HepG2 (cell line): ENCODE measurements around the gene LRRC73. TPM values are rescaled to one million over a fixed set of nuclear protein-coding genes. Genes with fewer than 3 reads are reported as not detected.

Experiments used
- ATF7-NPFF ChIP-seq: sonication (generic); formaldehyde crosslinking; IDR thresholded peaks from 2 replicates; pipeline ENCODE4 v1.8.1; 2023; ENCODE audit warnings: mild to moderate bottlenecking, low read depth, missing genetic modification reagents, moderate library complexity
- CENPBD1 ChIP-seq: sonication (generic); formaldehyde crosslinking; IDR thresholded peaks from 2 replicates; pipeline ENCODE4 v1.8.0; 2022; ENCODE audit warnings: missing genetic modification reagents, low read depth, mild to moderate bottlenecking, borderline replicate concordance
- ELF3 ChIP-seq: IDR thresholded peaks from 2 replicates; pipeline ENCODE4 v1.6.1; 2016; ENCODE audit warnings: missing genetic modification reagents, missing compliant biosample characterization
- HDAC6 ChIP-seq: fragments of 200-600 bp; sonication (generic); IDR thresholded peaks from 2 replicates; pipeline ENCODE4 v1.7.0; 2017; ENCODE audit warnings: mild to moderate bottlenecking, antibody characterized with exemption, low read length, low read depth
- MAFF ChIP-seq: IDR thresholded peaks from 2 replicates; pipeline ENCODE4 v1.6.1; 2011; ENCODE audit warnings: low read depth, low read length, improper control_type of control experiment
- PRDM4 ChIP-seq: sonication (generic); formaldehyde crosslinking; IDR thresholded peaks from 2 replicates; pipeline ENCODE4 v1.9.0; 2021; ENCODE audit warnings: missing genetic modification reagents, borderline replicate concordance
- SCMH1 ChIP-seq: sonication (generic); formaldehyde crosslinking; IDR thresholded peaks from 2 replicates; pipeline ENCODE4 v1.9.0; 2021; ENCODE audit warnings: missing genetic modification reagents, mild to moderate bottlenecking, borderline replicate concordance
- ZHX2 ChIP-seq, 2 experiments: sonication (generic) in 1 of 2; formaldehyde crosslinking in 1 of 2; IDR thresholded peaks; 2 replicates each; pipeline versions ENCODE4 v1.6.1 to v1.9.0; 2014 to 2022; ENCODE audit warnings: antibody characterized with exemption in 1 of 2, borderline replicate concordance in 1 of 2, inconsistent platforms in 1 of 2, low read depth in 1 of 2, missing genetic modification reagents in 1 of 2
- ZNF18 ChIP-seq: sonication (generic); formaldehyde crosslinking; IDR thresholded peaks from 2 replicates; pipeline ENCODE4 v1.8.0; 2022; ENCODE audit warnings: mild to moderate bottlenecking, missing genetic modification reagents; ENCODE audit not compliant: insufficient replicate concordance
- ZNF251 ChIP-seq: sonication (generic); formaldehyde crosslinking; IDR thresholded peaks from 2 replicates; pipeline ENCODE4 v1.9.0; 2021; ENCODE audit warnings: mild to moderate bottlenecking, missing genetic modification reagents
- ZNF34 ChIP-seq: sonication (generic); formaldehyde crosslinking; IDR thresholded peaks from 2 replicates; pipeline ENCODE4 v1.4.0; 2020; ENCODE audit warnings: mild to moderate bottlenecking, missing genetic modification reagents, borderline replicate concordance
- ZNF563 ChIP-seq: sonication (generic); formaldehyde crosslinking; IDR thresholded peaks from 2 replicates; pipeline ENCODE4 v1.8.0; 2022; ENCODE audit warnings: mild to moderate bottlenecking, moderate library complexity, missing genetic modification reagents
- ZNF773 ChIP-seq: sonication (generic); formaldehyde crosslinking; IDR thresholded peaks from 2 replicates; pipeline ENCODE4 v1.4.0; 2020; ENCODE audit warnings: missing genetic modification reagents, borderline replicate concordance
- ZNF879 ChIP-seq: sonication (generic); formaldehyde crosslinking; IDR thresholded peaks from 2 replicates; pipeline ENCODE4 v1.8.1; 2023; ENCODE audit warnings: missing genetic modification reagents
- polyA plus RNA-seq, 8 experiments: library from polyadenylated mRNA; depleted of rRNA in 3 of 8; stranded (reverse) in 7 of 8; unstranded in 1 of 8; fragments of >200 nt; fragmentation: Illumina TruSeq in 4 of 8; extraction: Trizol in 4 of 8; gene quantifications; 2 replicates each; pipeline versions ENCODE4 v1.2.1 to v1.2.3, GENCODE V29; 2011 to 2016; ENCODE audit warnings: low read depth in 4 of 8, missing spikeins in 1 of 8, mixed read lengths in 1 of 8; ENCODE audit not compliant: insufficient read depth in 1 of 8
- total RNA-seq, 5 experiments: library from RNA; depleted of rRNA; stranded (reverse); fragments of >200 nt; fragmentation: Illumina TruSeq; extraction: Trizol; gene quantifications; 2 replicates each; pipeline ENCODE4 v1.2.3, GENCODE V29; 2016; ENCODE audit warnings: low read depth in 1 of 5
- TF ChIP-seq, protein P1 (sequence below): sonication (generic); formaldehyde crosslinking; IDR thresholded peaks from 2 replicates; pipeline ENCODE4 v1.8.0; 2022; ENCODE audit warnings: mild to moderate bottlenecking, missing genetic modification reagents, moderate library complexity

The LRRC73 gene
- total and polyA plus RNA-seq, 2 of the 13 experiments (the other 11 are each of a cell fraction or from before 2014, with no cell fraction given), result 0.11 to 0.12 TPM

DNA sequence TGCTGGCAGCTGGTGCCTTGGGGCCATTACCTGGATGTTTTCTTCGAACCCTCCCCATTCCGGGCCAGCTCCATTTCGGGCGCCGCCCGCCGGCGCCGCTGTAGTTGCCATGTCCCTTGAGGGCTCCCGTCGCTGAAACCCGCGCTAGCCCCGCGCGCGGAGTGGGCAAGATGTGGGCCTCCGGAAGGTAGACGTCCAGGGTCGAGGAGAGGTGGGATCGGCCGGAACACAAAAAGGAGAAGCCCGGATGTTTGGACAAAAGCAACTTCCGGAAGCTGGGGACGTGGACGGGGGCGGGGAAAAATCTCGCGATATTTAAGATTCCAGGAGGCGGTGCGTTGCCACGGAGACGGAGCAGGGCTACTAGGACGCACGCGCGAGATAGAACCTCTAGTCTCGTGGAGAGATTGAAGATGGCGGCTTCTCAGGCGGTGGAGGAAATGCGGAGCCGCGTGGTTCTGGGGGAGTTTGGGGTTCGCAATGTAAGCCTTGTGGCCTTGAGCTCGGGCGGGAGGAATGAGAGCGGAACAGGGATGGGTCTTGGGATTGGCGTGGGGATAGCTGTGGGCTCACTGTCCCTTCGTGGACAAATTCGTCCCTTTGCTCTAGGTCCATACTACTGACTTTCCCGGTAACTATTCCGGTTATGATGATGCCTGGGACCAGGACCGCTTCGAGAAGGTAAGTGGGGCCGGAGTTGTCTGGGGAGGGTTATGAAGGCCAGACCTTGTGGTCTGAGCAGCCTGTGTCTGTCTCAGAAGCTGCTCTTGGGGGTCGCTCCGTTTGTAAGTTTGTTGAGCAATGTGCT, 6.8 kb upstream of the LRRC73 start, which contains the start of the genes POLR1C and YIPF3 (continued):
- TF ChIP-seq ZHX2 (IDR thresholded peaks at IDR 0.05; ENCODE audit: low read depth) (peak; percentile 77; the same call in 1 of the 2 replicates), ZHX2 (CRISPR knock-in tag; IDR thresholded peaks at IDR 0.05; ENCODE audit: borderline replicate concordance) (no peak), PRDM4 (CRISPR knock-in tag) (no peak), ZNF879 (no peak), ZNF563 (CRISPR knock-in tag) (peak; percentile 82), CENPBD1 (CRISPR knock-in tag) (peak; percentile 56; the same call in 1 of the 2 replicates), ELF3 (peak; percentile 74), MAFF (no peak), ATF7-NPFF (CRISPR knock-in tag) (peak; percentile 68; the same call in 1 of the 2 replicates), ZNF251 (no peak), ZNF18 (CRISPR knock-in tag) (peak; percentile 42), ZNF773 (CRISPR knock-in tag) (peak; percentile 36; the same call in 1 of the 2 replicates), SCMH1 (CRISPR knock-in tag) (no peak), ZNF34 (no peak), HDAC6 (no peak)
- TF ChIP-seq, protein P1, sequence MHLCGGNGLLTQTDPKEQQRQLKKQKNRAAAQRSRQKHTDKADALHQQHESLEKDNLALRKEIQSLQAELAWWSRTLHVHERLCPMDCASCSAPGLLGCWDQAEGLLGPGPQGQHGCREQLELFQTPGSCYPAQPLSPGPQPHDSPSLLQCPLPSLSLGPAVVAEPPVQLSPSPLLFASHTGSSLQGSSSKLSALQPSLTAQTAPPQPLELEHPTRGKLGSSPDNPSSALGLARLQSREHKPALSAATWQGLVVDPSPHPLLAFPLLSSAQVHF (CRISPR knock-in tag), result no peak
